ENCODE results near the gene HOATZ.

- TF ChIP-seq CTCF (IDR thresholded peaks at IDR 0.05; ENCODE audit: insufficient read depth, low read length, poor library complexity, severe bottlenecking) (no peak), EZH2phosphoT487 (conservative IDR thresholded peaks at IDR 0.05; ENCODE audit: low read length) (no peak)
Observed at GRCh38 chr11:111476956-111477355, 37.6 kb upstream of the HOATZ start.

Data from SU-DHL-6 (cell line).